ENCODE results near the gene SCARB2. TPM values are rescaled to one million over a fixed set of nuclear protein-coding genes. Genes with fewer than 3 reads are reported as not detected.

The SCARB2 gene
- total and polyA plus RNA-seq, 2 donors (not counting 3 experiments of a cell fraction or from before 2014, with no cell fraction given), result 75.2 to 116 TPM

GRCh38 chr4:76117536-76117935 is 96.1 kb downstream of the SCARB2 start:
- intact Hi-C loops (cut with micrococcal nuclease), result no loop called here
- POLR2A ChIA-PET, result no interaction called here
- no peak for FAIRE-seq

More at GRCh38 chr4:76117536-76117935, 96.1 kb downstream of the SCARB2 start:
- no TSS peak for BruUV-seq (replicated peaks)
- H3K79me2 ChIP-seq (ENCODE audit: control insufficient read depth, insufficient read depth, low read length), result no peaks in the 10 kb centered on the region
- H3K4me3 ChIP-seq (replicated peaks in 1 of 3; ENCODE audit: insufficient read depth in 1 of 3, low read depth in 1 of 3, low read length in 3 of 3), result no peak overlapping the region
- CTCF ChIA-PET, result no interaction called here
- H3K4me1 ChIP-seq (ENCODE audit: control insufficient read depth, extremely low read depth, insufficient read depth, low read length), result no peaks in the 10 kb centered on the region
- peaks cover 8 to 29% of the 10 kb centered on the region in 2 experiments for H3K36me3 ChIP-seq (ENCODE audit: control insufficient read depth in 2 of 2, extremely low read depth in 1 of 2, insufficient read depth in 2 of 2, low read length in 2 of 2)
- H4K20me1 ChIP-seq (replicated peaks; ENCODE audit: control insufficient read depth, extremely low read depth, insufficient read depth, low read length), result no peaks in the 10 kb centered on the region
- TF ChIP-seq POLR2AphosphoS5 (IDR thresholded peaks at IDR 0.05; ENCODE audit: insufficient read depth, low read depth, low read length), result no peak
- no peak for TF ChIP-seq FOS (IDR thresholded peaks at IDR 0.05; ENCODE audit: borderline replicate concordance, insufficient read depth, low read length)
- no peak for TF ChIP-seq MYC (IDR thresholded peaks at IDR 0.05; ENCODE audit: low read depth, low read length)
- no peak for TF ChIP-seq CTCF (IDR thresholded peaks at IDR 0.05; ENCODE audit: extremely low read depth in 1 of 2, insufficient read depth in 1 of 2, low read depth in 1 of 2, low read length in 2 of 2)
- no peak for TF ChIP-seq MAX (IDR thresholded peaks at IDR 0.05; ENCODE audit: insufficient read depth, insufficient read length)
- TF ChIP-seq POLR2A (IDR thresholded peaks at IDR 0.05; ENCODE audit: low read depth, low read length), result no peak
- no peaks in the 10 kb centered on the region for H3K9me1 ChIP-seq (replicated peaks; ENCODE audit: control insufficient read depth, extremely low read depth, insufficient read depth, low read length)
- no peak for DNase-seq (ENCODE audit: low read depth, low spot score)
- H3K27me3 ChIP-seq (ENCODE audit: control insufficient read depth in 2 of 2, insufficient read depth in 2 of 2, low read length in 2 of 2), result no peaks in the 10 kb centered on the region
- no peak overlapping the region for H3K9ac ChIP-seq (replicated peaks; ENCODE audit: extremely low read depth, insufficient read depth, low read length)
- H3K27ac ChIP-seq (ENCODE audit: insufficient read depth, low read depth, low read length), result no peak overlapping the region
- H3K4me2 ChIP-seq (ENCODE audit: insufficient read depth, low read length), result no peak overlapping the region
- dilution Hi-C loops (cut with MboI; ENCODE audit: extremely low pct_ligation_motif_present, low sequenced_read_pairs), result no loop called here
- H3K9me3 ChIP-seq (replicated peaks; ENCODE audit: control insufficient read depth, insufficient read depth, low read length), result no peaks in the 10 kb centered on the region
- H2AFZ ChIP-seq (ENCODE audit: low read depth, low read length), result no peak overlapping the region
